ENCODE measurements around the gene DGKE.

Gene DGKE

DNA sequence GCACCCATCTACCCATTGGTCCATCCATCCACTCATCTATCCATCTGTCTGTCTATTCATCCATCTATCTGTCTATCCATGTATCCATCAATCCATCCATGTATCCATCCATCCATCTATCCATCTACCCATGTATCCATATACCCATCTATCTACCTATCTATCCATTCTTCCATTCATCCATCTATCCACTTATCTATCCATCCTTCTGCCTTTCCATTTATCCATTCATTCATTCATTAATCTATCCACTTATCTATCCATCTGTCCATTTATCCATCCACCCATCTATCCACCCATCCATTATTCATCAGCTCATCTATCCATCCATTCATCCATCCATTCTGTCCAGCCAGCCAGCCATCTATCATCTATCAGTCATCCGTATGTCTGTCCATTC, 58.4 kb downstream of the DGKE start:
- H3K79me2 ChIP-seq (ENCODE audit: insufficient read depth, low read length), result no peaks in the 10 kb centered on the region
- H2AFZ ChIP-seq (ENCODE audit: low read depth, low read length, severe bottlenecking), result no peak overlapping the region
- no peaks in the 10 kb centered on the region; the same call in 1 of the 2 replicates for H4K20me1 ChIP-seq (ENCODE audit: low read depth, low read length)
- no peaks in the 10 kb centered on the region for H3K9me2 ChIP-seq (replicated peaks; ENCODE audit: insufficient read depth, low read length)
- peaks cover 15% of the 10 kb centered on the region for H3F3A ChIP-seq (ENCODE audit: insufficient read depth)
- no peaks in the 10 kb centered on the region for H3K27me3 ChIP-seq (ENCODE audit: low read length)
- H3K9ac ChIP-seq (ENCODE audit: low read length), result no peak overlapping the region
- peaks cover 7% of the 10 kb centered on the region; the same call in 1 of the 2 replicates for H3K9me3 ChIP-seq (ENCODE audit: insufficient read depth, low read length)
- no peak overlapping the region for H3K4me2 ChIP-seq (ENCODE audit: low read depth, low read length, poor library complexity, severe bottlenecking)
- TF ChIP-seq EZH2phosphoT487 (conservative IDR thresholded peaks at IDR 0.05; ENCODE audit: low read length) (no peak), CTCF (IDR thresholded peaks at IDR 0.05; ENCODE audit: insufficient read depth, low read length, poor library complexity, severe bottlenecking) (no peak)
- no peak overlapping the region for H3K27ac ChIP-seq (ENCODE audit: low read depth, low read length)
- peaks cover 23% of the 10 kb centered on the region; the same call in 1 of the 2 replicates for H3K36me3 ChIP-seq (ENCODE audit: low read length)
- no peak overlapping the region for H3K4me3 ChIP-seq (ENCODE audit: insufficient read depth, low read length, poor library complexity, severe bottlenecking)

- TF ChIP-seq EZH2phosphoT487 (conservative IDR thresholded peaks at IDR 0.05; ENCODE audit: low read length) (no peak), CTCF (IDR thresholded peaks at IDR 0.05; ENCODE audit: insufficient read depth, low read length, poor library complexity, severe bottlenecking) (no peak)
- Histone ChIP-seq H3K4me2 (ENCODE audit: low read depth, low read length, poor library complexity, severe bottlenecking) (no peak overlapping the region), H3K36me3 (ENCODE audit: low read length) (peaks cover 23% of the 10 kb centered on the region; the same call in 1 of the 2 replicates), H3K9ac (ENCODE audit: low read length) (no peak overlapping the region), H3K4me3 (ENCODE audit: insufficient read depth, low read length, poor library complexity, severe bottlenecking) (no peak overlapping the region), H3K9me3 (ENCODE audit: insufficient read depth, low read length) (peaks cover under 1% of the 10 kb centered on the region; the same call in 1 of the 2 replicates), H3K9me2 (replicated peaks; ENCODE audit: insufficient read depth, low read length) (no peaks in the 10 kb centered on the region), H3K79me2 (ENCODE audit: insufficient read depth, low read length) (no peaks in the 10 kb centered on the region), H3K27me3 (ENCODE audit: low read length) (no peaks in the 10 kb centered on the region), H2AFZ (ENCODE audit: low read depth, low read length, severe bottlenecking) (no peak overlapping the region), H3F3A (ENCODE audit: insufficient read depth) (peaks cover 25% of the 10 kb centered on the region), H4K20me1 (ENCODE audit: low read depth, low read length) (no peaks in the 10 kb centered on the region; the same call in 1 of the 2 replicates), H3K27ac (ENCODE audit: low read depth, low read length) (no peak overlapping the region)
These were observed 59.6 kb downstream of the DGKE start for GRCh38 chr17:56893503-56893902.

DNA sequence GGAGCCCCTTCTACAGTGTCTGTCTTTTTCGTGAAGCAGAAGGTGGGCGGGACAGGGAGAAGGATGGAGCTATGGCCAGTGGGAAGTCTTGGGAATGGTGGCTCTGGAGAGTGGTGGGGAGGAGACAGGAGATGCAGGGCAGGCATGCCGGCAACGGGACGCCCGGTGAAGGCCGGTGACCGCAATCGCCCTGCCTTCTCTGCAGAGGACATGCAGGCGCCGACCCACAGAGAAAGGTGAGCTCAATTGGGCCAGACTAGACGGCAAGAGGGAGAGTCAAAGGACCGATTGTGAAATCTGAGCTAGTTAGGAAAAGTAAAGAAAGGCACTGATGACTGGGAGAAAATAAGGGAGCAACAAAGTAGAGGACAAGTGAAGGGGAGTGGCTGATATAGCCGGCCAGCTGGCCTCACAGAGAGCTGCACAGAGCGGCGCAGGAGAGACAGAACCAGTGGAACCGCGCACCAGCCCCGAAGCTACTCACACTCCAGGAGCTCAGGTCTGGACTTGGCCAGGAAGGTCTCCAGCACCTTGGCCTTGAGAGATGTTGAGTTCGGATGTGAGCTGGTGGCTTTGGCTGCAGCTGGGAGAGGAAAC, 61.0 kb downstream of the DGKE start:
- Histone ChIP-seq H3K79me2 (ENCODE audit: insufficient read depth, low read length) (no peaks in the 10 kb centered on the region), H2AFZ (ENCODE audit: low read depth, low read length, severe bottlenecking) (no peak overlapping the region), H3K9me3 (ENCODE audit: insufficient read depth, low read length) (no peaks in the 10 kb centered on the region), H3K4me2 (ENCODE audit: low read depth, low read length, poor library complexity, severe bottlenecking) (no peak overlapping the region), H3K27me3 (ENCODE audit: low read length) (no peaks in the 10 kb centered on the region), H4K20me1 (ENCODE audit: low read depth, low read length) (no peaks in the 10 kb centered on the region; the same call in 1 of the 2 replicates), H3K9me2 (replicated peaks; ENCODE audit: insufficient read depth, low read length) (no peaks in the 10 kb centered on the region), H3K27ac (ENCODE audit: low read depth, low read length) (no peak overlapping the region), H3K9ac (ENCODE audit: low read length) (no peak overlapping the region), H3K36me3 (ENCODE audit: low read length) (peaks cover 18% of the 10 kb centered on the region; the same call in 1 of the 2 replicates), H3K4me3 (ENCODE audit: insufficient read depth, low read length, poor library complexity, severe bottlenecking) (no peak overlapping the region), H3F3A (ENCODE audit: insufficient read depth) (peaks cover 27% of the 10 kb centered on the region)
- no peak for TF ChIP-seq CTCF (IDR thresholded peaks at IDR 0.05; ENCODE audit: insufficient read depth, low read length, poor library complexity, severe bottlenecking)
- no peak for TF ChIP-seq EZH2phosphoT487 (conservative IDR thresholded peaks at IDR 0.05; ENCODE audit: low read length)
